Stimulated activated CD8-positive, alpha-beta memory T cell treated with anti-CD3 and anti-CD28 coated beads, Interleukin-7, amount 100 ng/mL, for 48 hours (primary cell): ENCODE results near the gene RABGAP1.

Experiments
- DNase-seq, 2 donors: peaks; one replicate each; pipeline ENCODE4 v3.0.0-alpha.2; 2020; ENCODE audit warnings: low read depth in 1 of 2; ENCODE audit errors: extremely low read depth in 1 of 2

RABGAP1 gene

DNA sequence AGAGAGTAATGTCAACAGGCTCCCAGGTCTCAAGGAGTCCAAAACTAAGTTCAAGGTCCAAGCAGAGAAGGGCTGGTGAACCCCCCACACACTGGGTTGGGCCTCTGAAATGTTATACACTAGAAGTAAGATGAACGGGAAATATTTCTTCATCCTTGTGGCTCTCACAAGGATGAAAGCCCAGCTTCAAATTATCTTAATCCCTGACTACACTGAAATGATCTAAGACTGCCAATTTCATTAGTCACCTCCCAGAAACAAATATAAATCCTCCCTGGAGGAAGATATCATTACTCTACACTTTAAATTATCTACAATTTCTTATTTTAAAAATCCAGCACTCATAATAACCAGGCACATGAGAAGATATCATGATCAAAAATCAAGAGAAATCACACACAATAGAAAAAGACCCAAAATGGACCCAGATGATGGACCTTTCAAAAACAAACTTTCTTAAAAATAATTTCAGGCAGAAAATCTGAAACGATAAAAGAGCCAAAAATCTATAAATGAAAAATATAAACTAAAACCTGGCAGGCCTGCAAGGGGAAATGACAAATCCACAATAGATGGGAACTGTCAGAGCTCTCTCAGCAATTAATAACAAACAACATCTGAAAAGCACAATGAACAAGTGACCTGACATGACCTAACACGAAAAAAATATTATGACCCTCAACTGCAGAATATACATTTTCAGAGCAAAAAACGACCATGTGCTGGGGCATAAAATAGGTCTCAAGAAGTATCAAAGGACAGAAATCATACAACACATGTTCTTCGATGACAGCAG, 210.1 kb downstream of the RABGAP1 start:
- no peak for DNase-seq
